NCI-H2227 treated with DMSO at 0.1 percent for 48 hours (cell line): ENCODE data around the gene PFKL.

Source experiments
- DNase-seq: peaks from one replicate; lab custom pipeline; 2025; lab: John Stamatoyannopoulos, UW

PFKL gene

GRCh38 chr21:44299458-44300261 lies at the start of gene PFKL:
Gene PFKL (plus strand): TSS chr21:44300053. CDS start chr21:44300106, 53 bp downstream.
- DNase-seq: no peak

GRCh38 chr21:44253832-44254710 lies 45.8 kb upstream of the PFKL start:
- no peak for DNase-seq

DNA sequence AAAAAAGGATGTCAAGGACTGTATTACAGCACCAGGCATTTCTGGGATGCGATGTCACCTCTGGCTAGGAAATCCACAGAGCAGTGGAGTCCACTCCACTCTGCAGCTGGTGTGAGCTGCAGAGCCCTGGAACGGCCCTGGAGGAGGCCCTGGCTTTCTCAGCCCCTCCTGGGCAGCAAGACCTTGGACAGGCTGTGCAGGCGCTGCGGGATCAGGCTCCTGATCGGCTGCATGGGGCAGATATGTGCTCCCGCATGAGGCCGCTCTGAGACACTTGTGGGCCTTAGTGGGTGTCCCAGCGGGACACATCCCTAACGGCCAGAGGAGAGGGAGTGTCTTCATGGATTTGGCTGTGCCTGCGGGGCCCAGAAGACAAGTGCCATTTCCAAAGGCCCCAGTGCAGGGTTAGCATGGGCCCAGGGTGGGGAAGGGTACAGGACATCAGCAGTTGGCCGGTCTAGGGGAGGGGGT lies 44.3 kb upstream of the PFKL start:
- DNase-seq: no peak

DNA sequence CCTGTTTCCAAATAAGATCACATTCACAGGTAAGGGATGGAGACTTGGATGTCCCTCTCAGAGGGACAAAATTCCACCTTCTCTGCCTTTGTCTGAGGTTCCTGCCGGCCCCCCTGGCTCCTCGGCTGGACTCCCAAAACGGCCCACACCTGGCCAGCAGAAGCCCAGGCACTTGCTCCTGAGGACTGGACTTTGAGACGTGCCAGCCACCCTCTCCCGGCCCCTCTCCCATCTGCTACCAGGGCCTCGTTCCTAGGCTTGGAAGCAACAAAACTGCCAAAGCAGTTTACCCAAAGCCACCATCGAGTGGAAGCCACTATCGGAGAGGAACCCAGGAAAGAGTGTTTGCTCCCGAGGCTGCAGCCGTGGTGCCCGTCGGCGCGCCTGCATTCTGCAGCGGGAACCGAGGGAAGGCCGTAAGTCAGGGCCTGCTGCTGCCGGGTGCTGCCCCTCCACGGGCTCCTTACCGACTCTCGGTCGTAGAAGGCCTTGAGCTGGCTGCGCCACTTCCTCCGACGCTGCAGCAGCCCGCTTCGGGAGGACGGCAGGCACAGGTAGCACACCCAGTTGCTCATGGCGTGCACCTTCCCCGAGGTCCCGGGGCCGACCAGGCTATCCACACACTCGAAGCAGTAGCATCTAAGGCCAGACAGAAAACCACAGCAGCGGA lies 41.7 kb upstream of the PFKL start:
- DNase-seq: no peak

DNA sequence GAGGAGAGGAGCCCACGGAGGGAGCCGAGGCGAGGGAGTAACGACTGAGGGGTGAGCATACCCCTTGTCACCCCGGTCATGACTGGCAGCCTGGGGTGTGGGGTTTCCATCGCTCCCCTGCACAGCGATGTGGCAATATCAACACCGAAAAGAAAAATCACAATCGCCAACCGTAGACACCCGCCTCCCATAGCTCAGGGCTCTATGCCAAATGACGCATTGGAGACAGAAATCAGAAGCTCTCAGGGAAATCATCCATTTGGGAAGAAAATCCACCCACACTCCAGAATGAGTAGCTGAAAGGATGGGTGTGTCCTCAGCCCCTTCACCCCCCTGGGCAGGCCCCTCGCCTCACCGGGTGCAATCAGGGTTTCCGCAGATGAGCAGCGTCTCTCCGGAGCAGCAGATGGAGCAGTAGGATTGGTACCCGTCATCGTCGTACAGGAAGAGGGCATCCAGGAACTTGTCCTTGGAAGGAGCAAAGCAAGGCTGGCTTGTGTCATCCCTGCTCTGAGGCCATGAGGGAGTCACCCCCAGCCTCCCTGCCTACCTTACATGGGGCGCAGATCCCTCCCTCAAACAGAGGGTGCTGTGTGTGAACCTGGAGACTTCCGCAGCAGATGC lies 40.7 kb upstream of the PFKL start:
- no peak for DNase-seq

GRCh38 chr21:44260066-44260465 lies 39.8 kb upstream of the PFKL start:
- DNase-seq: no peak

DNA sequence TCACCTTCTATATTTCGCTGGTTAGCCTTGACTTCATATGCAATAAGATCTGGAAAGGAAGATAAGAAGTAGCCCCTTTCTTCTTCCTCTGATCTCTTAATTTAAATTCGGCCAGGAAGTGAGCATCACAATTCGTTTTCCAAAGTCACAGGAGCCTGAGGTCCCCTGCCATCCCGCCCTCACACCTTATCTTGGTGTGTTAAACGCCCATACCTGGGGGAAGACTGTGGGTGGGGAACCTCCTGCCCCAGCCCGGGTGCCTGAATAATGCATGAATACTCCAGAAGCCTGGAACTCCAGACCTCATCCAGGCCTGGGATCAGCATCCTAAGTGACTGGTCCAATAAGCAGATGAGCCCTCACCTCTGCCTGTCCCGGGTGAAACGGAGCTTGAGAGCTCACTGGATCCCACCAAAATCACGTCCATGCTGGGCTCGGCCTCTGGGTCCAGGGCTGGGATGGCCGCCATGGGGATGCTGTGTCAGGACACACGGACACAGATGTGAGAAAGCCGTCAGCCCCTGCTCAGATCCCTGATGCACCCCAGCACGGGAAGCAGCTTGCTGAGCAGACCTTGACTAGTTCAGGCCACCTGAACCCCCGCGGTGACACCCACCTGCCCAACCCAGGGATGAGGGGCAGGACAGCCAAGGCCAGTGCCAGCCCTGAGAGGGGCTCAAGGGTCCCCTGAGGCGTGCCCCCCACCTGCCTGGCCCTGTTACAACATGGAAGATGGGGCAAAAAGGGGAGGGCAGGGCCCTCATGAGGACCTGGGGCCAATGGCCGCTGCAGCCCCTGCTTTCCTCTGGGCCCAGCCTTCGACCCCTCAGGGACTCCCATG lies 38.8 kb upstream of the PFKL start:
- DNase-seq: no peak

GRCh38 chr21:44261675-44262295 lies 38.1 kb upstream of the PFKL start, which contains the start of gene DNMT3L:
Gene DNMT3L (minus strand): TSS chr21:44261897. CDS start chr21:44261259, 638 bp downstream.
- no peak for DNase-seq

- DNase-seq: no peak
Measured at GRCh38 chr21:44262338-44263056, 37.4 kb upstream of the PFKL start.

DNA sequence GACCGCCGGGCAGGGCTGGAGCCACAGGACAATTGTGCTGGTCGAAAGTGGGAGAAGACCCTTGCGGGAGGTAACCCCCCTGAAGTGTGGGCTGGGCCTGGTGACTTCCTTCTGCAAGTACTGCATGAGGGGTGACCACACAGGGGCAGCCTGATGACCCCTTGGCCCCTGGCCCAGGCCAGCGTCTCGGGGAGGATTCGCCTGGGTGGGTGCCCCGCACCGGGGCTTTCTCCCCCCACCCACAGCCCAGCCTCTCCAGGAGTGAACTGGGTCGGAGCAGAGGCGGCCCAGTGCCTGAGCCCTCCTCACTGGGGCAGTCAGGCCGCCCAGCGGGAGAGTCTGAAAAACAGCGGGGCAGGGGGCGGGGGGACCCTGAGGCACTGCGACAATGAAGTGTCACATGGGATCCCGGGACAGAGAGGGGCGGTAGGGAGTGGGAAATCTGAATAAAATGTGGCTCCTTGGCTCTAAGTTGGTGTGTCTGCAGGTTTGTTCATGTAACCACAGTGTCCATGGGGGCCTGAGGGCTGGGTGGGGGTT lies 36.6 kb upstream of the PFKL start:
- DNase-seq: no peak

GRCh38 chr21:44263768-44264167 lies 36.1 kb upstream of the PFKL start:
- DNase-seq: no peak

DNA sequence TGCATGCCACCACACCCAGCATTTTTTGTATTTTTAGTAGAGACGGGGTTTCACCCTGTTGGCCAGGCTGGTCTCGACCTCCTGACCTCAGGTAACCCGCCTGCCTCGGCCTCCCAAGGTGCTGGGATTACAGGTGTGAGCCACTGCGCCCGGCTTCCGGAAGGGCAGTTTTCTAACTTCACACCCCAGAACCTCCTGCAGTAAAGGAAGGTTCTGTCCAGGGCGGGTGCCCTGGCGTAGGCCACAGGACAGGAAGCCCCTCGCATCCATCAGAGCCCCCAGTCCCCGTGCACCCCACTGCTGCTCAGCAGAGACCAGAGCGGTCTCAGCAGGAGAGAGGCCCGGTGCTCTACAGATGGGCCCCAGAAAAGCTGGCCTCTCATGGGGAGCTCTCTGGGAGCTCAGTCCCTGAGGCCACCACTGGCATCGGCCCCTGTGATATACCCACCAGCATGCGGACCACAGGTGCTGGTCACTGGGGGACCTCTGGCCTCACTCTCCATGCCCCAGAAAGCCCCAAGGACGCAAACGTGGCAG lies 34.1 kb upstream of the PFKL start:
- DNase-seq: no peak

DNA sequence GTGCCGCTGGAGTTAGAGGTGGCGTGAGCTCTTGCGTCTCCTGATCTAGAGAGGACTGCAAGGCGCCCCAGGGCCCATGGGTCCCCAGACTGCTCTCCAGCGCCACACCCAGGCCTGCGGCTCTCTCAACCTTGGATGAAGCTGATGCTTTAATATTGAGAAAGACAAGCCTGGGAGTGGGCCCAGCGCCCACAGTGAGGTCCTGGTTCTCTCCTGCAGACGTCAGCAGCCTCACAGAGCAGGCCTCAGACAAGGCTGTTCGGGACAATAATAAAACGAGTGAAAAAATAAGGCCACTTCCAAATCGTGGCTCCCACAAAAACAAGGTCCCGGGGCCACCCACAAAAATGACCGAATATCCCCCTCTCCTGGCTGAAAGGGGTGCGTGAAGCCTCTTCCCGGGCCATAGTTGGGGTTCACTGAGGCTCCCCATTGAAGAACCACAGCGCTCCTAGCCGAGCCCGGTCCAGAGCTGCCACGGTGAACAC lies 32.2 kb upstream of the PFKL start:
- no peak for DNase-seq

- no peak for DNase-seq
Measured at GRCh38 chr21:44269090-44269489, 30.8 kb upstream of the PFKL start.

DNA sequence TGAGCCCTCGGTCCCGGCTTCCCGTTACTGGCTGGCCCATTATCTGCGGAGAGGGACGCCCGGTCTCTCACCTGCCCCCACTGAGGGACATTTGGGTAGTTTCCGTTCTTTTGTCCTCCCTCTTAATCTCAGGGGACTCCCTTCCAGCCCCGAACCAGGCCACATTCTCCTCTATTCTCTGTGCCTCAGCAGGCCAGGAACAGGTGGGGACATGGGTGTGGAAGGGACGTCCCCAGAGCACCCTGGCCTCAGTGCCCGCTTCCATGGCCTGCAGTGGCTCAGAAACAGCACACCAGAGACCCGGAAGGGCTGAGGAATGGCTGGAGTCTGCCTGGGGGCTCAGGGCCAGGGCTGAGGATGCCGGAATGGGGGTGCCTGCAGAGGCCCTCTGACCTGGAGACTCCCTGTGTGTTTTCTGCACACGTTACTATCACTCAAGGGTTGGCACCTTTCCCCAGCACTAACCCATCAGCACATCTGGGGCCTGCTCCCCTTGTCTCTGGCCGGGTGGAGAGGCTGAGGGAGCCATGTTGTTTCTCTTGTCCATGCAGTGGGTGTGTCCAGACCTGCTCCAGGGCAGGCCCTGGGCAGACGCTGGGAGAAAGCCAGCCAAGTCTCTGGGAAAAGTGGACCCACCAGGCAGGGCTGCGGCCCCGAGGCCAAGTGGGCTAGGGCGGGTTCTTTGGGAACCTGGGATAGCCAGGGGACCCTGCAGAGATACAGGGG lies 28.1 kb upstream of the PFKL start:
- no peak for DNase-seq

GRCh38 chr21:44272284-44272858 lies 27.5 kb upstream of the PFKL start:
- no peak for DNase-seq

GRCh38 chr21:44273046-44273445 lies 26.8 kb upstream of the PFKL start:
- DNase-seq: no peak

DNA sequence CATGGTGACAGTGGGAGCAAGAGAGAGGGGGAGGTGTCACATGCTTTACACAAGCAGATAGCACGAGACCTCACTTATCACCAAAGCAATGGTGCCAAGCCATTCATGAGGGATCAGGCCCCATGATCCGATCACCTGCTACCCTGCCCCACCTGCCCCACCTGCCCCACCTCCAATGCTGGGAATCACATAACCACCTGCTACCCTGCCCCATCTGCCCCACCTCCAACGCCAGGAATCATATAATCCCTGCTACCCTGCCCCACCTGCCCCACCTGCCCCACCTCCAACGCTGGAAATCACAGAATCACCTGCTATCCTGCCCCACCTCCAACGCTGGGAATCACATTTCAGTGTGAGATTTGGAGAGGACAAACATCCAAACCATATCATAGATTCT lies 24.8 kb upstream of the PFKL start:
- no peak for DNase-seq
